Fibroblast of skin of back (primary cell): ENCODE data around the gene ST3GAL3. TPM values are rescaled to one million over a fixed set of nuclear protein-coding genes. Genes with fewer than 3 reads are reported as not detected.

Source experiments
- DNase-seq: peaks from one replicate; pipeline ENCODE4 v3.0.0-alpha.2; 2013
- polyA plus RNA-seq, 2 experiments: library from polyadenylated mRNA; unstranded; fragments of 120-200 nt; gene quantifications; one replicate each; pipeline ENCODE4 v1.2.1, GENCODE V29; 2013; ENCODE audit not compliant: insufficient read length in 2 of 2

Gene ST3GAL3
- 18.0 TPM for polyA plus RNA-seq (2013, experiment 1 of 2; ENCODE audit: insufficient read length)
- 18.3 TPM for polyA plus RNA-seq (2013, experiment 2 of 2; ENCODE audit: insufficient read length)

GRCh38 chr1:43707190-43708001, at the start of gene ST3GAL3:
Gene ST3GAL3 (plus strand): TSS chr1:43707536. CDS start chr1:43736263, 28,727 bp downstream.
- peak; percentile 91 for DNase-seq

- no peak for DNase-seq
Measured at GRCh38 chr1:43659212-43660166, 47.8 kb upstream of the ST3GAL3 start.

- DNase-seq, result no peak
Measured at GRCh38 chr1:43660355-43660754, 47.0 kb upstream of the ST3GAL3 start.

DNA sequence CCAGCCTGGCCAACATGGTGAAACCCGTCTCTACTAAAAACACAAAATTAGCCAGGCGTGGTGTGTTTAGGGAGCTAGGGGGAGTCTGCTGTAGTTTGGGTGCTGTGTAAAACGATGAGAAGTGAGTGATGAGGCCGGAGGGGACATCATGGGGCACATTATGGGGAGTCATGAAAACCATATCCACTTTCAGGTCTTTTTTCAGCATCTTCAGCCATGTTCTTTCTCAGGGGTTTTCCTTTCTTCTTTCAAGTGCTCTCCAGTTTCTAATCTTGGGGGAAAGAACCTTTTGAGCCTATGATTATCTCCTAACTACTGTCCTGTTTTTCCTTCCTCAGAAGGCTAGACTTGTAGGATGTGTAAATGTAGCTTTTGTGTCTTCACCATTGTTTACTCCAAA, 43.0 kb upstream of the ST3GAL3 start:
- DNase-seq, result no peak

- no peak for DNase-seq
Measured at GRCh38 chr1:43666608-43667007, 40.7 kb upstream of the ST3GAL3 start.

- DNase-seq, result peak; percentile 63
Measured at GRCh38 chr1:43668956-43669355, 38.4 kb upstream of the ST3GAL3 start.

GRCh38 chr1:43669878-43670277, 37.5 kb upstream of the ST3GAL3 start:
- DNase-seq, result no peak

DNA sequence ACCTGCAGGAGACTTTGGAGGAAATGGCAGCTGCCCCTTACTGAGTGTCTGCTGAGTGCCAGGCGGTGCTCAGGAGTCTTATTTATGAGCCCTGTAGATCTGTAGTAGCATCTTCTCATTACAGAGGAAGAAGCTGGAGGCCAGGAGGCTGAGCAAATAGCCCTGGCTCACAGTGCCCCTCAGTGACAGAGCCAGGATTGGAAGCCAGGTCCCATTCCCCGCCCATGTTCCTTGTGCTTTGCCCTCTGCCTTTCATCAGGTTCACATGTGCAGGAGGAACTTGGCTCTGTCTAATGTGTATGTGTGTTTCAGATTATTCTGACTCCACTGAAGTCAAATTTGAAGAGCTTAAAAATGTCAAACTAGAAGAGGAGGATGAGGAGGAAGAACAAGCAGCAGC, 36.1 kb upstream of the ST3GAL3 start:
- DNase-seq, result no peak

- DNase-seq, result peak; percentile 60
Measured at GRCh38 chr1:43671626-43672330, 35.6 kb upstream of the ST3GAL3 start.

- DNase-seq, result no peak
Measured at GRCh38 chr1:43673261-43673660, 34.1 kb upstream of the ST3GAL3 start.

DNA sequence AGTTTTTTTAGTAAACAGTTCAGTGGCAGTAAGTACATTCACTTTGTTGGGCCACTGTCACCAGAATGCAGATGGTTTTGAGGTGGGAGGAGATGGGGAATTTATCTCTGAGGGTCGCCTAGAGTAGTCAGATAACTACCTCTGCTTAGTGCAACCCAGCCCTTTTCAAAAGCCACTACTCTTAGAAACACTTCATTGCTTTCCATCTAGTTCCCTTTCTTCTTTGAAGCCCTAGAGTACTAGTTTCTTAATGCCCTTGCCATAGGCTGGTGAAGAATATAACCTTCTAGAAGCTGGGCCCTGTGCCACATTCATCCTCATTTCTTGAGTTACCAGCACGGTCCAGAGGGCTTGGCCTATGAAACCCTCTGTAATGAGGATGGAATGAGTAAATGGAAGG, 28.4 kb upstream of the ST3GAL3 start:
- no peak for DNase-seq

GRCh38 chr1:43683560-43683959, 23.8 kb upstream of the ST3GAL3 start:
- no peak for DNase-seq

GRCh38 chr1:43686801-43687200, 20.5 kb upstream of the ST3GAL3 start:
- DNase-seq, result no peak

- DNase-seq, result no peak
Measured at GRCh38 chr1:43687301-43688108, 19.8 kb upstream of the ST3GAL3 start.

- no peak for DNase-seq
Measured at GRCh38 chr1:43688109-43688387, 19.3 kb upstream of the ST3GAL3 start.

DNA sequence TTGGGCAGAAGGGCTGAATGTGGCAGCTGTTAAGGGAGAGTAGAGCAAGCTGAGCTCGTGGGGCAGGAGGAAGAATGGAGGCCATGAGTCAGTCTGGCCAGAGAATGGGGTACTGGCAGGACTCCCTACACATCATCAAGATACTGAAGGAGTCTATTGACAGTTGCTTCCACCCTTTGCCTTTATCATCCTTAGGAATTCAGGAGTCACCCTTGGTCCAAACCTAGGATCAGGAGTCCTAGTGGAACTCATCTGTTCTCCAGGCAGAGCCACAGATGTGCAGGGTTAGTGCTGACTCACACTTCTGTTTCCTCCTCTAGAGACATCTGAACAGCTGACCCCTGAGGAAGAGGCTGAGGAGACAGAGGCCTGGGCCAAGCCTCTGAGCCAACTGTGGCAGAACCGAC, 18.7 kb upstream of the ST3GAL3 start:
- no peak for DNase-seq

GRCh38 chr1:43689289-43689688, 18.0 kb upstream of the ST3GAL3 start:
- DNase-seq, result no peak

DNA sequence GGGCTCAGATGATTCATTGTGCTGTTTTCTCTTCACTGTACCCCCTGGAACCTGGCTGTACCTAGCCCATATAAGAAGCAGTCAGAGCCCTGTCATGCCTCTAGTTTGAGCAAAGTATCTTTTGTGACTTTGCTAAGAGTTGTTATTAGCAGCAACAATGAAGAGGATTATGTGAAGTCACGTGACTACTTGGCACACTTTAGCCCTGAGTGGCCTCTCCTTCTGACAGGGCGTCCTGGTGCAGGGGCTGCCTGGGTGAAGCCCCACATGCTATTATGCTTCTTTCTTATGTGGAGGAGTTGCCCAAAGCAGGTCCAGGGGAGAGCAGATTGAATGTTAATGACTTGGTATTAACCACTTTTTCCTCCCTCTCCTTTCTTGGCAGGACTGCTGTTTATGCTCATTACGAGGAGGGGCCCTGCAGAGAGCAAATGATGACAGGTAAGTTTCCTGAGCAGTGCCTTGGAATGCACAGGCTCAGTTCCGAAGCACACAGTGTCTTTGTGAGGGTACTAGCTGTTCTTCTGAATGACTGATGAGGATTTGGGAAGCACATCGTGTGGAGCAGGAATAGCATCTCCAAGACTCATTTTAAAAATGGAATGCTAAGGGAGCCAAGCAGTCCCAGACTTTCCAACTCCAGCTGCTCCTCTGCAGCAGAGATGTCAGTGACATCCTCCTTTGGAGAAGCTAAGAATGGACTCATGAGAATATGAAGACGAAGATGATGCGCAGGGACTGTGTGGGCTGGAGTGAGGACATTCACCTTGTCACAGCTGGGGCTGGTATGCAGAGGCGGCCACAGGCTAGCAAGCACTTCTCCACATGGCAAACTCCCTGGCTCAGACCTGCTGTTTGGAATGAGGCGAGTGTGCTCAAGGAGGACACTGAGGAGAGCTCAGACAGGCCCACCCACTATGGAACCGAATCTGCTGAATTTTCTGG, 15.2 kb upstream of the ST3GAL3 start:
- no peak for DNase-seq

DNA sequence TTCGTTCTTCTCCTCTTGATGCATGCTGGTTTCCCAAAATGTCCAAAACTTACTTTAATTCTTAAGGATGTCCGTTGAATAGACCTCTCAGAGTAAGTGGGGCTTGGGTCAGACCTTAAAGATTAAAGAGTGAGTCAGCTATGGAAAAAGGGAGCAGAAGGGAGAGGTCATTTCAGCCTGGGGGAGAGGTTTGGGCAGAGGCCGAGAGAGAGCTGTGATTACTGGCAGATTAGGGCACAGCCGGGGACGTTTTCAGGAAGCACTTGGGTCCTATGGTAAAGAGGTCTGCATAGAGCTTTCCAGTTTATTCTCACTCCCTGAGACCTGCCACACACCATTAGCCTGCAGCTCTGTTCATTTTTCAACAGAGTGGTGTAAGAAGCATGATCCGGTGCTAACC, 14.0 kb upstream of the ST3GAL3 start:
- no peak for DNase-seq

DNA sequence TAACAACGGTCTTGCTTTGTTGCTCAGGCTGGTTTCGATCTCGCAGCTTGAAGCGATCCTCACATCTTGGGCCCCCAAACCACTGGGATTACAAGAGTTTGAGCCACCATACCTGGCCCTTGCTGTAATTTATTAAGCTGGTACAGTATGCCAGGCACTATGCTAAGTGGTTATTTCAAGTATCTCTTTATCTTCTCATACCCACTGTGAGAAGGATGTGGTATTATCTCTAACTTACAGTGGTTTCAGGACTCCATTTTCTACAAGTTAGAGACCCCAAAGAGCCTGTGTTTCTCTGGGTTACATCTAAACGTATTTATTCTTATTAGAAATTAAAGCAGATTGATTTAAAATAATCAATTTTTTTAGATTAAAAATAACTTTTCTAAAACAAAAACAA, 8.1 kb upstream of the ST3GAL3 start:
- no peak for DNase-seq

GRCh38 chr1:43703836-43704235, 3.5 kb upstream of the ST3GAL3 start:
- DNase-seq, result no peak
